IMR-90 (cell line): ENCODE results near the gene NPTN.

Experiments
- CTCF ChIP-seq: conservative IDR thresholded peaks from 2 replicates; pipeline ENCODE4 v1.5.1; 2012; ENCODE audit warnings: mild to moderate bottlenecking, low read depth, low read length, improper control_type of control experiment
- POLR2A ChIP-seq: IDR thresholded peaks from 2 replicates; pipeline ENCODE4 v1.6.1; 2012; ENCODE audit warnings: mild to moderate bottlenecking, low read depth, low read length
- RAD21 ChIP-seq: IDR thresholded peaks from 2 replicates; pipeline ENCODE4 v1.6.1; 2012; ENCODE audit warnings: low read length, improper control_type of control experiment

GRCh38 chr15:73679180-73679579 lies 46.0 kb upstream of the NPTN start:
- TF ChIP-seq RAD21 (no peak), CTCF (no peak), POLR2A (no peak)
